Stimulated activated CD8-positive, alpha-beta memory T cell treated with anti-CD3 and anti-CD28 coated beads, Interleukin-2, amount 100 ng/mL, for 48 hours (primary cell): Measurements from ENCODE around the gene AHSG.
"Not testable (repeated sequence)": the region's sequence is repeated elsewhere in the genome, so short reads cannot be mapped to it uniquely, and the experiment has no call there.

Source experiments
- DNase-seq, 2 donors: peaks; one replicate each; pipeline ENCODE4 v3.0.0-alpha.2; 2020; ENCODE audit warnings: low read depth in 2 of 2

Gene AHSG

GRCh38 chr3:186612721-186613636, at the start of gene AHSG:
Gene AHSG (plus strand): TSS chr3:186613060. CDS start chr3:186613142, 82 bp downstream.
- no peak for DNase-seq

DNA sequence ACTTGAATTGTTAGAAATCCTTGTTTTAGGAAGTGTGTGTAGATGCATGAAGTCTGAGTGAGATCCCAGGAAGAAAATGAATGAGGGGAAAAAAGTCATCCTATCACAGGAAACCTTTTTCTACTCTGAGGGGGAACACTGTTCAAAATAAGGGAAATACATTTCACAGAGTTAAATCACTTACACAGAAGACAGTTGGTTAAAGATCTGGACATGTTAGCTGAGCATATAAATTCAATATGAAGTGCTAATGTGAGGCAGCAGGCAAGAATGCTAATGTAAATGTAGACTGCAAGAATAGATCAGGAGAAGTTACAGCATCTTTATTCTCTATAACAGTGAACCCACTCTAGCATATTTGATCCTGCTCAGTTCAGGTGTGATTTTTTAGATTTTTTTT, 48.3 kb upstream of the AHSG start:
- DNase-seq, result no peak

DNA sequence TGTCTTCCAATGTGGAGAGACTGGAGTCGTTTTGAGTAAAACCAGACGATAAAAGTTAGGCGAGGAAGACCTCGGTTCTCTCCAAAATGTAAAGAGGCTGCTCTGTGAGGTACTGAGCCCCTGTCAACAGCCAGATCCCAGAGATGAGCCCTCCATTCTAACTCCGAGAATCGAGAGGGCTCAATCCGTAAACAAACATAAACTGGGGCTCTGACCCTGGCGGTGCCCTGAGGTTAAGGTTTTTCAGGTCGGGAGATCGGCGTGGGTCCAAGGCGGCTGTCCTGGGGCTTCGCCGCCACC, 46.1 kb upstream of the AHSG start:
- DNase-seq, result no peak

- DNase-seq, result peak; percentile 90 to 92
These were observed 45.6 kb upstream of the AHSG start, which contains the start of gene TBCCD1 for GRCh38 chr3:186567072-186567921. Gene TBCCD1 (minus strand): TSS chr3:186567339. CDS start chr3:186564329, 3,010 bp downstream.

GRCh38 chr3:186569361-186569760, 43.5 kb upstream of the AHSG start:
- not testable (repeated sequence) for DNase-seq

- no peak for DNase-seq
These were observed 43.1 kb upstream of the AHSG start for GRCh38 chr3:186569779-186570095.

DNA sequence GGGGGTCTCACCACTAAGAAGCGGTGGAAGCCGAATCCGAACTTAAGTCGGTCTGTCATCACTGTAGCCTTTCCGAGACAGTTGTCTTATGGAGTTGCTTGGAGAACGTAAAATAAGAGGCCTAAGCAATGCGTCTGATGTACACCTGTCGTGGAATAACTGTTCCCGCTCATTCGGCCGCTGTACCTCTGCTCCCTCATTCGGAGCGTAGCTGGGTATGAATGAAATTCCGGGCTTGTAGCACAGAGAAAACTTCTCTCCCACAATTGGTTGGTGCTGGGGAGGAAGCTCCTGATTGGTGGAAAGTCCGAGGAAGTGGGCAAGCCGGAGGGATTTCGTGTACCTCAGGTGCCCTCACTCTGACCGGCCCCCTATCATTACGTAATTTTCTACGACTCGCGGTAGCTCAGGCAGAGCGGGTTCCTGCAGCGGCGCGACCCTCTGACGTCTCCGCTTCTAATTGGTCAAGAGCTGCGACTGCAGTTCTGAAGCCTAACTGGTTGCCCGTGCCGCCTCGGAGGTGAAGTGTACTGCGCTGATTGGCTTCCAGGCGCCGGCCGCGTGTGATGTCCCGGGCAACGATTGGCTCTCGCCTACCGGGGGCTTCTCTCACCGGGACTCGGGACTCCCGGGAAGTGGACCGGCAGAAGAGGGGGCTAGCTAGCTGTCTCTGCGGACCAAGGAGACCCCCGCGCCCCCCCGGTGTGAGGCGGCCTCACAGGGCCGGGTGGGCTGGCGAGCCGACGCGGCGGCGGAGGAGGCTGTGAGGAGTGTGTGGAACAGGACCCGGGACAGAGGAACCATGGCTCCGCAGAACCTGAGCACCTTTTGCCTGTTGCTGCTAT, 42.5 kb upstream of the AHSG start, which contains the start of gene DNAJB11:
Gene DNAJB11 (plus strand): TSS at position 625 of the 845 bp plus-strand sequence. CDS start 178 bp downstream, at position 803.
- DNase-seq, result peak; percentile 95 to 98

GRCh38 chr3:186570941-186571643, 41.8 kb upstream of the AHSG start:
- DNase-seq, result no peak

DNA sequence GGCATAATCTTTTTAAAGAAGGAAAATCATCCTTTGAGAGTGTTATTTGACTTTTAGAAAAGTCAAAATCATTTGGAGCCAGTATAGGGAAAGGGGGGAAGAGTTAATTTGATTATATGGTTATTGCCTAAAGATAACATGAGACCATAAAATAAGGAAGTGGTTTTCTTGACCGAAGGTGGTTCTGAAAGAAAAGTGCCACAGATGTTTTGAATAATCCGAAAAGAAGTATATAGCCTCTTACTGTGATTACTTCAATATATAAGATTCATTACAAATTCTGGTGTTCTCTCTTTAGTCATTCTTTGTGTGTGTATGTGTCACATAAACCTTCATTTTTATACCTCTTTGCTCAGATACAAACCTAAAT, 41.2 kb upstream of the AHSG start:
- no peak for DNase-seq

- DNase-seq, result no peak
These were observed 35.3 kb upstream of the AHSG start for GRCh38 chr3:186577521-186577920.

GRCh38 chr3:186580785-186581184, 32.1 kb upstream of the AHSG start:
- no peak for DNase-seq

- no peak for DNase-seq
These were observed 30.3 kb upstream of the AHSG start for GRCh38 chr3:186582541-186582940.

DNA sequence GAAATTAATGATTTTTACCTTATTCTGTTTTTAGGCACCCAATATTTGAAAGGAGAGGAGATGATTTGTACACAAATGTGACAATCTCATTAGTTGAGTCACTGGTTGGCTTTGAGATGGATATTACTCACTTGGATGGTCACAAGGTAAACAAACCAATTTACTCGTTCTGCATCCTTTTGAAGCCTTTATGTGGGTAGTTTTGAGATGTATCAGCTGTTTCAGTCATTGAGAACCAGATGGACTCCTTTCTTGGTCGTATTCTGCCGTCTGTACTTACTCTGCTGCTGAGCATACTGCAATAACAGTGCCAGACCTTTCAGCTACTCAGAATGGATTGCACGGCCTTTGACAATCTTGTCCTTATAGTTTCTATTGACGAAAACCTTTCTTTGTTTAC, 29.0 kb upstream of the AHSG start:
- DNase-seq, result no peak

GRCh38 chr3:186586245-186586644, 26.6 kb upstream of the AHSG start:
- DNase-seq, result not testable (repeated sequence)

- no peak for DNase-seq
These were observed 25.7 kb upstream of the AHSG start for GRCh38 chr3:186587183-186587582.

DNA sequence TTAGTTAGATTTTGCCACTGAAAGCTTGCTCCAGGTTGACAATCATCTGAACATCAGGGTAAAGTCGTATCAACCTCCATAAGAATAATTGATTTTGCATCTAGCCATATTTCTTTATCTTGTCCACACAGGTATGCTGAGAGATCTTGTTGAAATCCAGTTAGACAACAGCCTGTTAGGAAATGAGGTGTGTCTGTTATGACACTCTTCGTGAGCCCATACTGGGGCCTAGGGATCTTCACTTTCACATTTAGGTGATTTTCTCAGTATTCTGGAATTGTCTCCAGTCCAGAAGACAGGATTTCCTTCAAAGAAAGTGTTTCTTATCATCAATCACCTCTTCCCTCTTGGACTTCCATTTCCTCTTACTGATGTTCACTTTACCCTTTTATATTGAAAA, 24.2 kb upstream of the AHSG start:
- no peak for DNase-seq

DNA sequence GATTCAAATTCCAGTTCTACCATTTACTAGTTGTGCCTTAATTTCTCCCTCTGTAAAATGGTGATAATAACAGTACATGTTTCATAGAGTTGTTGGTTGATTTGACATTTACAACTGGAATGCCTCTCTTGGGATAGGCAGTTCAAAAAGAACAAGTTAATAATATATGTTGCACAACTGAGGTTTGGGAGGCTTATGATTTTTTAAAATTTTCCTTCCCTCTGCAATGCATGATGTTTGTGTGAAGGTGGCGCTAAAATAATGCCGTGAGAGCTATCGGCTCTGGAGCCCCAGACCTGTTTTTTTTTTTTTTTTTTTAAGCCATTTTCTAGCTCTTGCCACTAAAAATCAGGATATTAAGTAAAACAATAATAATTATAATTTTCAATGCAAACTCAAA, 23.7 kb upstream of the AHSG start:
- no peak for DNase-seq

DNA sequence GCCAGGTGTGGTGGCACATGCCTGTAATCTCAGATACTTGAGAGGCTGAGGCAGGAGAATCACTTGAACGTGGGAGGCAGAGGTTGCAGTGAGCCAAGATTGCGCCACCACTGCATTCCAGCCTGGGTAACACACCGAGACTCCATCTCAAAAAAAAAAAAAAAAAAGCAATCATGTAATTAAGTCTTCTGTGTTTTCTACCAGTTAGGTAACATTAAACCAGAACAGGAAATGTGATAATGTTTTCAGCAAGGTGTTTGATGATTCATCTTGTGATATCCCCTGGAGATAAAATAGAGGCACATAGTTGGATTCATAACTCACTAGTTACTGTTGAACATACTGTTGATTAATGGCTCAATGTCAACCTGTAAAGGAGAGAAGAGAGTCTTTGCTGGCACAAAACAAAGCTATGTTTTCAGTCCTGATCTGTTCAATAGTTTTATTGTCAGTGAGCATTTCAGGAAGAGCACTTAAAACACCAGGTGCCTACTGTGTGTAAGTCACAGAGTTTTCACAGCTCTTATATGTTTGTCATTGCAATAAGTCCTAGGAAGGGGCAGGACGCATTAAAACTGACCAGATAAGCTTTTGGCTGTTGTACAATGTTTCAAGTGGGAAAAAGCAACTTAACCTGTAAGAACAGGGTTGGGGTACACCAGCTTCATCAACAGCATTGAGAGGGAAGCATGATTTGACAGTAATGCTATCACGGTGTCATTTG, 22.8 kb upstream of the AHSG start:
- no peak for DNase-seq

GRCh38 chr3:186590580-186591295, 22.1 kb upstream of the AHSG start:
- no peak for DNase-seq

GRCh38 chr3:186592682-186593081, 20.2 kb upstream of the AHSG start:
- no peak for DNase-seq
